ENCODE results near the gene IL36RN.

DNA sequence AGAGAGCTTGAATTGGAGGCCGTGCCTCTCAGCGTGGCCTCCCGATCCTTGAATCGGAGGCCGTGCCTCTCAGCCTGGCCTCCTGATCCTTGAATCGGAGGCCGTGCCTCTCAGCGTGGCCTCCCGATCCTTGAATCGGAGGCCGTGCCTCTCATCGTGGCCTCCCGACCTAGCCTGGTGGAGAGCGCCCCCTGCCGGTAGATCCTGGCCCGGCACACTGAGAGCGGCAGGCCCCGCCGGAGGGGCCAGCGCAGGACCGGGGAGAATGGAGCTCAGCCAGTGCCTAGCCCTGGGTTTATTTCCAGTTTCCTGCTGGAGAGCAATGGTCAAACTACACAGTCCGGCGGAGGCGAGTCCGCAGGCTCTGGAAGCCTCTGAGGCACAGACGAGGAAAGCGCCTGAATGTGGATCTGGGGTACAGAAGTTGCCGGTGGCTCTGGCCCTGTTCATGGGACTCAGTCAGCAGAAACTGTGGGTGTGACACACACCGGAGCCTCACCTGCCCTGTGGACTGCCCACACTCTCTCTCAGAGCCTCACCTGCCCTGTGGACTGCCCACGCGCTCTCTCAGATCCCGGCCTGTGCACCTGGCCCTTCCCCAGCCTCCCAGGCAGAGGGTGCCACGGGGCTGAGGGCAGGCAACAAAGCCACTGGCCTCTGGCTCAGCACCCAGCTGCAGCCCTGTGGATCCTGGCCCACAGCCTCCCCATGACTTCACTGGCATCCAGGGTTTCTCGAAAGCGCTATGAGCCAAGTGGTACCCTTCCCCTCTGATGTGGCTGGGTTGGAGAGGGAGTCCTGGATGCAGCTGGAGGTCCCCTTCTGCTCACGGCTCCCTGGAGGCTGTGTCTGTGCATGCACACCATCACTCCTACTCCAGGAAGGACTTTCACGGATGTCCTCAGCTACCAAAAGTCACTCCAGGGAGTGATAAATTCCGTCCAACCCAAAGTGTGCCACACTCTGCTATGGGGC lies 7.8 kb upstream of the IL36RN start:
- TF ChIP-seq EP300 (IDR thresholded peaks at IDR 0.05) (no peak), POLR2A (IDR thresholded peaks at IDR 0.05; ENCODE audit: low read length) (no peak), JUNB (IDR thresholded peaks at IDR 0.05) (no peak), POLR2AphosphoS2 (conservative IDR thresholded peaks at IDR 0.05; ENCODE audit: low read length) (no peak), ZSCAN20 (CRISPR knock-in tag; IDR thresholded peaks at IDR 0.05) (no peak), KDM1A (IDR thresholded peaks at IDR 0.05; ENCODE audit: low read depth) (no peak)
- TF ChIP-seq, protein P1, sequence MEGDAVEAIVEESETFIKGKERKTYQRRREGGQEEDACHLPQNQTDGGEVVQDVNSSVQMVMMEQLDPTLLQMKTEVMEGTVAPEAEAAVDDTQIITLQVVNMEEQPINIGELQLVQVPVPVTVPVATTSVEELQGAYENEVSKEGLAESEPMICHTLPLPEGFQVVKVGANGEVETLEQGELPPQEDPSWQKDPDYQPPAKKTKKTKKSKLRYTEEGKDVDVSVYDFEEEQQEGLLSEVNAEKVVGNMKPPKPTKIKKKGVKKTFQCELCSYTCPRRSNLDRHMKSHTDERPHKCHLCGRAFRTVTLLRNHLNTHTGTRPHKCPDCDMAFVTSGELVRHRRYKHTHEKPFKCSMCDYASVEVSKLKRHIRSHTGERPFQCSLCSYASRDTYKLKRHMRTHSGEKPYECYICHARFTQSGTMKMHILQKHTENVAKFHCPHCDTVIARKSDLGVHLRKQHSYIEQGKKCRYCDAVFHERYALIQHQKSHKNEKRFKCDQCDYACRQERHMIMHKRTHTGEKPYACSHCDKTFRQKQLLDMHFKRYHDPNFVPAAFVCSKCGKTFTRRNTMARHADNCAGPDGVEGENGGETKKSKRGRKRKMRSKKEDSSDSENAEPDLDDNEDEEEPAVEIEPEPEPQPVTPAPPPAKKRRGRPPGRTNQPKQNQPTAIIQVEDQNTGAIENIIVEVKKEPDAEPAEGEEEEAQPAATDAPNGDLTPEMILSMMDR (IDR thresholded peaks at IDR 0.05): no peak
- TF ChIP-seq, protein P2, sequence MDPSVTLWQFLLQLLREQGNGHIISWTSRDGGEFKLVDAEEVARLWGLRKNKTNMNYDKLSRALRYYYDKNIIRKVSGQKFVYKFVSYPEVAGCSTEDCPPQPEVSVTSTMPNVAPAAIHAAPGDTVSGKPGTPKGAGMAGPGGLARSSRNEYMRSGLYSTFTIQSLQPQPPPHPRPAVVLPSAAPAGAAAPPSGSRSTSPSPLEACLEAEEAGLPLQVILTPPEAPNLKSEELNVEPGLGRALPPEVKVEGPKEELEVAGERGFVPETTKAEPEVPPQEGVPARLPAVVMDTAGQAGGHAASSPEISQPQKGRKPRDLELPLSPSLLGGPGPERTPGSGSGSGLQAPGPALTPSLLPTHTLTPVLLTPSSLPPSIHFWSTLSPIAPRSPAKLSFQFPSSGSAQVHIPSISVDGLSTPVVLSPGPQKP (IDR thresholded peaks at IDR 0.05; ENCODE audit: low read depth, low read length): no peak
- TF ChIP-seq, protein P3, sequence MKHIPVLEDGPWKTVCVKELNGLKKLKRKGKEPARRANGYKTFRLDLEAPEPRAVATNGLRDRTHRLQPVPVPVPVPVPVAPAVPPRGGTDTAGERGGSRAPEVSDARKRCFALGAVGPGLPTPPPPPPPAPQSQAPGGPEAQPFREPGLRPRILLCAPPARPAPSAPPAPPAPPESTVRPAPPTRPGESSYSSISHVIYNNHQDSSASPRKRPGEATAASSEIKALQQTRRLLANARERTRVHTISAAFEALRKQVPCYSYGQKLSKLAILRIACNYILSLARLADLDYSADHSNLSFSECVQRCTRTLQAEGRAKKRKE (CRISPR knock-in tag; IDR thresholded peaks at IDR 0.05; ENCODE audit: low read depth): no peak

Measured in A549 (cell line).